HepG2 (cell line): Measurements from ENCODE around the gene SLC34A3. TPM values are rescaled to one million over a fixed set of nuclear protein-coding genes. Genes with fewer than 3 reads are reported as not detected.

Source experiments
- CTCF ChIP-seq: sonication (generic); formaldehyde crosslinking; IDR thresholded peaks from 2 replicates; pipeline ENCODE4 v1.5.0; 2020; ENCODE audit warnings: mild to moderate bottlenecking, missing genetic modification reagents, moderate library complexity
- DMAP1 ChIP-seq: IDR thresholded peaks from 2 replicates; pipeline ENCODE4 v1.6.1; 2016
- DRAP1 ChIP-seq: IDR thresholded peaks from 2 replicates; pipeline ENCODE4 v1.6.1; 2016; ENCODE audit warnings: missing genetic modification reagents, missing compliant biosample characterization
- DZIP1 ChIP-seq: sonication (generic); formaldehyde crosslinking; IDR thresholded peaks from 2 replicates; pipeline ENCODE4 v1.5.0; 2020; ENCODE audit warnings: mild to moderate bottlenecking, missing genetic modification reagents
- FOSL2 ChIP-seq: sonication (generic); formaldehyde crosslinking; IDR thresholded peaks from 2 replicates; pipeline ENCODE4 v1.4.0; 2020; ENCODE audit warnings: missing genetic modification reagents
- HDAC2 ChIP-seq: sonication (generic); formaldehyde crosslinking; IDR thresholded peaks from 2 replicates; pipeline ENCODE4 v1.4.0; 2020; ENCODE audit warnings: missing genetic modification reagents
- HMGXB4 ChIP-seq, 2 experiments: sonication (generic) in 1 of 2; formaldehyde crosslinking in 1 of 2; IDR thresholded peaks; 2 replicates each; pipeline versions ENCODE4 v1.4.0 to v1.6.1; 2018 to 2020; ENCODE audit warnings: missing genetic modification reagents in 2 of 2, borderline replicate concordance in 1 of 2, low read depth in 1 of 2, mild to moderate bottlenecking in 1 of 2, missing biosample characterization in 1 of 2
- IKZF5 ChIP-seq: IDR thresholded peaks from 2 replicates; pipeline ENCODE4 v1.6.1; 2018; ENCODE audit warnings: missing genetic modification reagents, mild to moderate bottlenecking, missing compliant biosample characterization
- MTA3 ChIP-seq: sonication (generic); formaldehyde crosslinking; IDR thresholded peaks from 2 replicates; pipeline ENCODE4 v1.4.0; 2020; ENCODE audit warnings: missing genetic modification reagents
- MYNN ChIP-seq: sonication (generic); formaldehyde crosslinking; IDR thresholded peaks from 2 replicates; pipeline ENCODE4 v1.4.0; 2020; ENCODE audit warnings: mild to moderate bottlenecking, low read depth, missing genetic modification reagents
- RBM22 ChIP-seq: fragments of 200-400 bp; formaldehyde crosslinking; optimal IDR thresholded peaks from 2 replicates; pipeline ENCODE3; 2017; ENCODE audit warnings: mild to moderate bottlenecking, low read length, moderate library complexity
- RXRA ChIP-seq: sonication (generic); formaldehyde crosslinking; IDR thresholded peaks from 2 replicates; pipeline ENCODE4 v1.5.1; 2020; ENCODE audit warnings: missing genetic modification reagents
- SKI ChIP-seq: fragments of 450-650 bp; IDR thresholded peaks from one replicate; pipeline ENCODE4 v1.6.1; 2018; ENCODE audit warnings: mild to moderate bottlenecking; ENCODE audit not compliant: partially characterized antibody
- SP5 ChIP-seq: IDR thresholded peaks from 2 replicates; pipeline ENCODE4 v1.6.1; 2016; ENCODE audit warnings: low read depth, borderline replicate concordance
- TRAFD1 ChIP-seq: sonication (generic); formaldehyde crosslinking; IDR thresholded peaks from 2 replicates; pipeline ENCODE4 v1.5.1; 2020; ENCODE audit warnings: missing genetic modification reagents, mild to moderate bottlenecking, borderline replicate concordance
- ZNF329 ChIP-seq: sonication (generic); formaldehyde crosslinking; IDR thresholded peaks from 2 replicates; pipeline ENCODE4 v1.9.0; 2021; ENCODE audit warnings: low read depth, mild to moderate bottlenecking, missing genetic modification reagents
- ZNF343 ChIP-seq: sonication (generic); formaldehyde crosslinking; IDR thresholded peaks from 2 replicates; pipeline ENCODE4 v1.4.0; 2020; ENCODE audit warnings: mild to moderate bottlenecking, missing genetic modification reagents
- ZNF737 ChIP-seq: sonication (generic); formaldehyde crosslinking; IDR thresholded peaks from 2 replicates; pipeline ENCODE4 v1.5.0; 2020; ENCODE audit warnings: missing genetic modification reagents, mild to moderate bottlenecking, borderline replicate concordance
- ZNF747 ChIP-seq: sonication (generic); formaldehyde crosslinking; IDR thresholded peaks from 2 replicates; pipeline ENCODE4 v1.8.1; 2023; ENCODE audit warnings: missing genetic modification reagents, mild to moderate bottlenecking, borderline replicate concordance
- ZSCAN21 ChIP-seq: sonication (generic); formaldehyde crosslinking; IDR thresholded peaks from 2 replicates; pipeline ENCODE4 v1.8.0; 2022; ENCODE audit warnings: mild to moderate bottlenecking, missing genetic modification reagents, moderate library complexity, borderline replicate concordance
- polyA plus RNA-seq, 8 experiments: library from polyadenylated mRNA; depleted of rRNA in 3 of 8; stranded (reverse) in 7 of 8; unstranded in 1 of 8; fragments of >200 nt; fragmentation: Illumina TruSeq in 4 of 8; extraction: Trizol in 4 of 8; gene quantifications; 2 replicates each; pipeline versions ENCODE4 v1.2.1 to v1.2.3, GENCODE V29; 2011 to 2016; ENCODE audit warnings: low read depth in 4 of 8, missing spikeins in 1 of 8, mixed read lengths in 1 of 8; ENCODE audit not compliant: insufficient read depth in 1 of 8
- total RNA-seq, 5 experiments: library from RNA; depleted of rRNA; stranded (reverse); fragments of >200 nt; fragmentation: Illumina TruSeq; extraction: Trizol; gene quantifications; 2 replicates each; pipeline ENCODE4 v1.2.3, GENCODE V29; 2016; ENCODE audit warnings: low read depth in 1 of 5

The SLC34A3 gene
- total and polyA plus RNA-seq, 2 of the 13 experiments (the other 11 are each of a cell fraction or from before 2014, with no cell fraction given) = 0.07 to 1.0 TPM

GRCh38 chr9:137218754-137219271, 11.9 kb upstream of the SLC34A3 start (continued):
- TF ChIP-seq SKI (peak; percentile 49), ZNF329 (CRISPR knock-in tag) (0 out of 2 replicates have a peak, but pooled peaks have one; percentile 46), HMGXB4 (CRISPR knock-in tag; IDR thresholded peaks at IDR 0.05; ENCODE audit: borderline replicate concordance in 1 of 2, low read depth in 1 of 2) (peak in 1 of 2 experiments; percentile 46; a peak in 1 of 4 replicates), ZNF343 (CRISPR knock-in tag) (no peak), DZIP1 (CRISPR knock-in tag) (peak; percentile 80; the same call in 1 of the 2 replicates), RXRA (CRISPR knock-in tag) (peak; percentile 80; the same call in 1 of the 2 replicates), IKZF5 (peak; percentile 54; the same call in 1 of the 2 replicates), ZNF737 (CRISPR knock-in tag) (no peak), ZNF747 (no peak; the same call in 1 of the 2 replicates), MTA3 (CRISPR knock-in tag) (no peak), TRAFD1 (CRISPR knock-in tag) (no peak), DRAP1 (CRISPR knock-in tag) (peak; percentile 39; the same call in 1 of the 2 replicates), DMAP1 (CRISPR knock-in tag) (peak; percentile 51; the same call in 1 of the 2 replicates), MYNN (CRISPR knock-in tag) (no peak), CTCF (0 out of 2 replicates have a peak, but pooled peaks have one; percentile 3), ZSCAN21 (CRISPR knock-in tag) (peak; percentile 79; the same call in 1 of the 2 replicates), SP5 (CRISPR knock-in tag) (peak; percentile 99), HDAC2 (CRISPR knock-in tag) (peak; percentile 75), RBM22 (peak; percentile 28), FOSL2 (peak; percentile 96)
